HUES6 (cell line): ENCODE data around the gene MACROD1.

Experiments
- H3K27ac ChIP-seq: 2 replicates; pipeline ENCODE4 v1.7.0; 2013; ENCODE audit warnings: low read depth, mild to moderate bottlenecking, low read length, inconsistent platforms
- H3K27me3 ChIP-seq: 2 replicates; pipeline ENCODE4 v1.6.1; 2013; ENCODE audit warnings: low read length; ENCODE audit not compliant: control insufficient read depth, insufficient read depth
- H3K36me3 ChIP-seq: 2 replicates; pipeline ENCODE4 v1.6.1; 2013; ENCODE audit warnings: low read length; ENCODE audit not compliant: control insufficient read depth, insufficient read depth
- H3K4me1 ChIP-seq: 2 replicates; pipeline ENCODE4 v1.6.1; 2013; ENCODE audit warnings: low read length; ENCODE audit not compliant: control insufficient read depth, insufficient read depth
- H3K4me3 ChIP-seq: 2 replicates; pipeline ENCODE4 v1.5.1; 2013; ENCODE audit warnings: low read depth, low read length
- H3K9ac ChIP-seq: one replicate; pipeline ENCODE4 v1.6.1; 2013; ENCODE audit warnings: mild to moderate bottlenecking, low read length
- H3K9me3 ChIP-seq: 2 replicates; pipeline ENCODE4 v1.6.1; 2013; ENCODE audit warnings: low read depth, low read length; ENCODE audit not compliant: control insufficient read depth, insufficient read depth

Gene MACROD1

GRCh38 chr11:64086258-64087123, 79.4 kb downstream of the MACROD1 start:
- Histone ChIP-seq H3K27ac (no peak overlapping the region), H3K36me3 (no peaks in the 10 kb centered on the region), H3K9ac (peak overlapping the region; percentile 7), H3K4me3 (no peak overlapping the region), H3K9me3 (no peaks in the 10 kb centered on the region), H3K27me3 (peaks cover 13% of the 10 kb centered on the region), H3K4me1 (peaks cover 24% of the 10 kb centered on the region)

GRCh38 chr11:64085906-64086257, 80.0 kb downstream of the MACROD1 start:
- H3K27me3 ChIP-seq, result peaks cover 17% of the 10 kb centered on the region
- no peaks in the 10 kb centered on the region for H3K36me3 ChIP-seq
- H3K9ac ChIP-seq, result no peak overlapping the region
- no peak overlapping the region for H3K4me3 ChIP-seq
- no peak overlapping the region for H3K27ac ChIP-seq
- H3K4me1 ChIP-seq, result peaks cover 20% of the 10 kb centered on the region
- H3K9me3 ChIP-seq, result no peaks in the 10 kb centered on the region

GRCh38 chr11:64084951-64085710, 80.8 kb downstream of the MACROD1 start:
- H3K9me3 ChIP-seq, result no peaks in the 10 kb centered on the region
- H3K4me3 ChIP-seq, result no peak overlapping the region
- no peaks in the 10 kb centered on the region for H3K36me3 ChIP-seq
- H3K27ac ChIP-seq, result no peak overlapping the region
- H3K27me3 ChIP-seq, result peaks cover 25% of the 10 kb centered on the region
- H3K4me1 ChIP-seq, result peaks cover 13% of the 10 kb centered on the region
- no peak overlapping the region for H3K9ac ChIP-seq

GRCh38 chr11:64084146-64084950, 81.6 kb downstream of the MACROD1 start:
- Histone ChIP-seq H3K9me3 (no peaks in the 10 kb centered on the region), H3K27ac (no peak overlapping the region)

GRCh38 chr11:64083398-64084080, 82.4 kb downstream of the MACROD1 start:
- Histone ChIP-seq H3K9ac (no peak overlapping the region), H3K27me3 (peaks cover 38% of the 10 kb centered on the region), H3K4me1 (peaks cover 7% of the 10 kb centered on the region; the same call in 1 of the 2 replicates), H3K9me3 (no peaks in the 10 kb centered on the region), H3K27ac (no peak overlapping the region), H3K36me3 (no peaks in the 10 kb centered on the region), H3K4me3 (no peak overlapping the region)

More at GRCh38 chr11:64084146-64084950, 81.6 kb downstream of the MACROD1 start:
- H3K36me3 ChIP-seq, result no peaks in the 10 kb centered on the region
- H3K27me3 ChIP-seq, result peaks cover 31% of the 10 kb centered on the region
- no peak overlapping the region for H3K9ac ChIP-seq
- H3K4me1 ChIP-seq, result peaks cover 10% of the 10 kb centered on the region; the same call in 1 of the 2 replicates
- no peak overlapping the region for H3K4me3 ChIP-seq

- Histone ChIP-seq H3K9ac (no peak overlapping the region), H3K27me3 (peaks cover 50% of the 10 kb centered on the region), H3K27ac (no peak overlapping the region)
These were observed 84.0 kb downstream of the MACROD1 start for GRCh38 chr11:64081745-64082442.

GRCh38 chr11:64080390-64080789, 85.5 kb downstream of the MACROD1 start:
- H3K4me1 ChIP-seq, result no peaks in the 10 kb centered on the region
- no peak overlapping the region for H3K27ac ChIP-seq
- peaks cover 65% of the 10 kb centered on the region for H3K27me3 ChIP-seq
- no peaks in the 10 kb centered on the region for H3K36me3 ChIP-seq
- no peaks in the 10 kb centered on the region for H3K9me3 ChIP-seq
- no peak overlapping the region for H3K9ac ChIP-seq
- H3K4me3 ChIP-seq, result no peak overlapping the region

More at GRCh38 chr11:64081745-64082442, 84.0 kb downstream of the MACROD1 start:
- no peaks in the 10 kb centered on the region for H3K36me3 ChIP-seq
- H3K4me3 ChIP-seq, result no peak overlapping the region
- peaks cover 7% of the 10 kb centered on the region; the same call in 1 of the 2 replicates for H3K4me1 ChIP-seq
- H3K9me3 ChIP-seq, result no peaks in the 10 kb centered on the region

GRCh38 chr11:64078905-64079304, 87.0 kb downstream of the MACROD1 start:
- H3K9ac ChIP-seq, result no peak overlapping the region
- H3K27ac ChIP-seq, result no peak overlapping the region
- no peaks in the 10 kb centered on the region for H3K4me1 ChIP-seq
- H3K27me3 ChIP-seq, result peaks cover 76% of the 10 kb centered on the region
- H3K4me3 ChIP-seq, result no peak overlapping the region
- no peaks in the 10 kb centered on the region for H3K9me3 ChIP-seq
- no peaks in the 10 kb centered on the region for H3K36me3 ChIP-seq

- H3K9ac ChIP-seq, result no peak overlapping the region
- peaks cover 78% of the 10 kb centered on the region for H3K27me3 ChIP-seq
- no peak overlapping the region for H3K27ac ChIP-seq
- H3K9me3 ChIP-seq, result no peaks in the 10 kb centered on the region
- H3K4me1 ChIP-seq, result no peaks in the 10 kb centered on the region
- no peak overlapping the region for H3K4me3 ChIP-seq
- H3K36me3 ChIP-seq, result no peaks in the 10 kb centered on the region
These were observed 87.6 kb downstream of the MACROD1 start for GRCh38 chr11:64078284-64078683.

- H3K27me3 ChIP-seq, result peaks cover 78% of the 10 kb centered on the region
- no peaks in the 10 kb centered on the region for H3K36me3 ChIP-seq
- H3K9me3 ChIP-seq, result no peaks in the 10 kb centered on the region
These were observed 88.3 kb downstream of the MACROD1 start for GRCh38 chr11:64077607-64078006.

More at GRCh38 chr11:64077607-64078006, 88.3 kb downstream of the MACROD1 start:
- Histone ChIP-seq H3K9ac (no peak overlapping the region), H3K27ac (no peak overlapping the region), H3K4me1 (no peaks in the 10 kb centered on the region), H3K4me3 (no peak overlapping the region)
